C4-2B (cell line): ENCODE measurements around the gene PRKAR2B.

Experiments
- CTCF ChIP-seq: fragments of 450-650 bp; conservative IDR thresholded peaks from 2 replicates; pipeline ENCODE4 v1.5.1; 2017; ENCODE audit warnings: mild to moderate bottlenecking
- ZFX ChIP-seq: fragments of 450-650 bp; IDR thresholded peaks from 2 replicates; pipeline ENCODE4 v1.6.1; 2017

DNA sequence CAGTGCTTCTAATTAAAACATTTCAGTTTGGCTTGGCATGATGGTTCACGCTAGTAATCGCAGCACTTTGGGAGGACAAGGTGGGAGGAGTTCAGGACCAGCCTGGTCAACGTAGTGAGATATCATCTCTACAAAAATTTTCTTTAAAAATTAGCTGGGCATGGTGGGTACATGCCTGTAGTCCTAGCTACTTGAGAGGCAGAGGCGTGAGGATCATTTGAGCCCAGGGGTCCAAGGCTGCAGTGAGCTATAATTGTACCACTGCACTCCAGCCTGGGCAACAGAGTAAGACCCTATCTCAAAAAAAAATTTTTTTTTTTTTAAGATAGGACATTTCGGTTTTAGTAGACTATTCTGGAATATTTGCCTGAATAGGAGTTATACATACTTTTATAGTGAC is 136.7 kb downstream of the PRKAR2B start:
- TF ChIP-seq CTCF (no peak), ZFX (no peak)
